GM20000 (cell line): ENCODE data around the gene GRIP1.

ENCODE experiments used
- DNase-seq: peaks from one replicate; pipeline ENCODE4 v3.0.0; 2012; ENCODE audit warnings: low spot score
- CTCF ChIP-seq: IDR thresholded peaks from 2 replicates; pipeline ENCODE4 v1.5.1; 2012; ENCODE audit warnings: mild to moderate bottlenecking, control low read depth; ENCODE audit errors: extremely low read depth, missing control alignments

The GRIP1 gene

GRCh38 chr12:66716522-66716921, 37.6 kb upstream of the GRIP1 start:
- no peak for DNase-seq

GRCh38 chr12:66714709-66715108, 35.8 kb upstream of the GRIP1 start:
- no peak for TF ChIP-seq CTCF
- no peak for DNase-seq

More at GRCh38 chr12:66716522-66716921, 37.6 kb upstream of the GRIP1 start:
- TF ChIP-seq CTCF: no peak

GRCh38 chr12:66713984-66714383, 35.1 kb upstream of the GRIP1 start:
- TF ChIP-seq CTCF: no peak
- no peak for DNase-seq

- DNase-seq: no peak
- TF ChIP-seq CTCF: no peak
Measured at GRCh38 chr12:66709893-66710292, 31.0 kb upstream of the GRIP1 start.

DNA sequence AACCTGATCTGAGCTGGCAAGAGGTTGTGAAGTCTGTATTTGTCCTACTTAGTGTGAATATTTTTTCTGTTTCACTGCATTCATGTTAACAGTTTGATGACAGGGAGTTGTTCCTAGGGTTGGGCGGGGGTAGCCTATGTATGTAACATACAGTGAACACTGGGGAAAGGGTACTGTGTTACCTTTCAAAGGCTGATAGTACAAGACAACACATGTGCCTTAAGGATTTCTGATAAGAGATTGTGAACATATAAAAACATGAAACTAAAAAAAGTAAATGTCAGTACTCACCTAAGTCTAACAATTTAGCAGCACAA, 30.5 kb upstream of the GRIP1 start:
- DNase-seq: no peak
- no peak for TF ChIP-seq CTCF

- no peak for DNase-seq
Measured at GRCh38 chr12:66708704-66709456, 30.0 kb upstream of the GRIP1 start.

More at GRCh38 chr12:66708704-66709456, 30.0 kb upstream of the GRIP1 start:
- no peak for TF ChIP-seq CTCF
